NCI-H748 (cell line): ENCODE data around the gene MC3R.
A peak's percentile ranks its signal among the peaks of the same experiment; 100 is the strongest.
"Not testable (repeated sequence)": the region's sequence is repeated elsewhere in the genome, so short reads cannot be mapped to it uniquely, and the experiment has no call there.

Experiments
- DNase-seq: peaks from one replicate; lab custom pipeline; 2025; ENCODE audit not compliant: unreplicated experiment; lab: John Stamatoyannopoulos, UW

MC3R gene

DNA sequence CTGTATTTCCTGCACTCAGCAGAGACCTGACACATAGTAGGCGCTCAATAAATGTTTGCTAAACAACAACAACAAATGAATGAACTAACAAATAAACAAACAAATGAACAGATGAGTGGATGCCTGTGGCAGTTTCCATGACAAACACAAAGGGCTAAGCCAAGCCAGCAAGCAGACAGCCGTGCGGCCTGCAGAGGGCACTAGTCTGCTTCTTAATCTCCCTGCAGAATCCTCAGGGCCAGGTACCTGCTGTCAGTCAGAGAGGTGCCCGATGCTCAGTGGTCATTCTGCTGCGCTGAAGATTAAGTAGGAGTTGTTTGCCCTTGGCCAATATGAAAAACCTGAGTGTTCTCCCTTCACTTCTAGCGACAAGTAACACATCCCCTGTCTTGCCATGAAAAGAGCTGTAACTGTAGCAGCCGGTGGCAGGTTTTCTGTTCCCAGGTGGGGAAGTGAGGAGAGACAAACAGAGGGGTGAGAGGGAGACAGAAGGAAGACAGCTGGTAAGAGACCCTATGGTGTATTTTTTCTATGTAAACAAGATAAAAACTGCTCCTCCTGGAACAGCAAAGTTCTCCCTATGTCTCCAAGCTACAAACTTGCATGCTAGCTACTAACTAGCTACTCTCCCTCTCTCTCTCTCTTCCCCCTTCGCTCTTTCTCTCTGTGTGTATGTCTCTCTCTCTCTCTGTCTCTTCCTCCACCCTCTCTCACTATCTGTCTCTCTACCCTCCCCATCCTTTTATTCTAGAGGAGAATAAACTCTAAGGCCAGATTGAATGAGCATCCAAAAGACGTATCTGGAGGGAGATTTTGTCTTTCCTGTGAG is at the start of gene MC3R:
MC3R (plus strand) TSS at position 779 of the 829 bp plus-strand sequence. CDS start 112 bp downstream, outside the sequence.
- DNase-seq, result peak; percentile 54

DNA sequence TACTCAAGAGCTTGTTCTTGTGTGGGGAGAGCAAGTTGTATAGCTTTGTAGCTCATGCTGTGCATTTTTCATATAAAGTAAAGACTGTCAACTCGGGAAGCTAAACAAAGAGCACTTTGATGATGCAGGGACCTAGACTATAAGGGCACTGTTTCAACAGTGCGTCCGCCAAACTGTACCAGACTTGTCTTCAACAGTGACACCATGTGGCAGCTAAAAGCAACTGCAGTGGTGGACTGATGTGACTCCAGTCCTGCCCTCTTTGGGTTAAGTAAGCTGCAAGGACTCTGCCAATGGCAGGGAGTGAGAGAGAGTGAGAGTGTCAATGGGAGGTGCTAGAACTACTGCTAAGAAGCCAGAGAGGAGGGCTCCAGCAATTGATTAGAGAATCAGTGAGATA is 48.1 kb upstream of the MC3R start:
- no peak for DNase-seq

DNA sequence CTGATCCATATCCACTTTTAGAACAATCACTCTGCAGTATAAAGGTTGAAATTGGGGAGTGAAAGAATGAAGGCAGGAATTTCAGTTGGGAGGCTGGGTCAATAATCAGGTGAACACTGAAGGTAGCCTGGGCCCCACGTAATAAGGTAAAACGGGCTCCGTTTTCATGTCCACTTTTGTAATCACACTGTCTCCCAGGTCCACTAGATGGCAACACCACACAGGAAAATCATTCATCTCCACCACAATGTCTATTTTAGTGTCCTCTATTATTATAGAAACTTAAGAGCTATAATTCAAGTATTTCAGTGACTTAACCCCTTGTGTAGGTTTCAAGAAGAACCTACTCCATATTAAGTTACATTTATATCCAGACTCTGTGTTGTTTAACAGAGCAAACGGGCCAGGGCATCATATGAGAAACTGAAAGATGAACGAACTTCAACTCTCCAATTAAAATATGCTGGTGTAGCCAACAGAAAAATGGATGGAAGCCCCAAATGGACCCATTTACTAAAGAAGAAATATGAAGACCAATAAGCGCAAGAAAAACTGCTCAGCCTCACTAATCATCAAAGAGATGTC is 45.9 kb upstream of the MC3R start:
- DNase-seq, result peak; percentile 2

DNA sequence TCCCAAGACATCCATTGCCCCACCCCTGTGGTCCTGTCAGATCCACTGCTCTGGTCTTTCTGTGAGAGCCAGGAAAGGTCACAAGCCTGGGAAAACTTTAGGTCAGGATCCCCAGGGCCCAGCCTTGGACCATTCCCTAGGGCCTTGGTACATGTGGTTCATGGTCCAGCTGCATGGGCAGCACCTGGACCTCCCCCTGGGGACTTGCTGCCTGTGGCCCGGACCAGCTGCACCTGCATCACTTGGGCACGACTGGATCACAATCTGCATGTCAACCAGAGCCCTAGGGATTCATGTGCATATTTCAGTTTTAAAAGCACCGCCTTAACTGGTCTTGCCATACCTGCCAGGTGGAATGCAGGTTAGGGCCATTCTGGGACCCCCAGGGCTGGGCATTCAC is 44.3 kb upstream of the MC3R start:
- no peak for DNase-seq

- DNase-seq, result no peak
These were observed 43.2 kb upstream of the MC3R start for GRCh38 chr20:56205346-56205745.

DNA sequence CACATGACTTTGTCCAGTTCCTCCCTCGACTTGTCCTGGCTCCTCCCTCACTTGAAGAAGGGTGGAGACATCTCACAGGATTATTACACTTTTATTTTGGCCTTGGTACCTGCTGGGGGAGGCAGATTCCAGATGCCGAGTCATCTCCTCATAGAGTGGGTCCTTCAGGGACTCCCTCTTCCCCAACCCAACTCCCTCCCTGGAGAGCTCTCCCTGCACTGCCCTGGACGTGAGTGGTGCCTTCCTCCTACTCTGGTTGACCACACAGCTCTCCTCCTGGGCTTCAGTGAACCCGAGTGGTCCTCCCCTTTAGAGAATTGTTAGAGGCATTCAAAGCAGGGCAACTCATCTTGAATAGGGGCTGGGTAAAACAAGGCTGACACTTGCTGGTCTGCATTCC is 40.9 kb upstream of the MC3R start:
- no peak for DNase-seq

DNA sequence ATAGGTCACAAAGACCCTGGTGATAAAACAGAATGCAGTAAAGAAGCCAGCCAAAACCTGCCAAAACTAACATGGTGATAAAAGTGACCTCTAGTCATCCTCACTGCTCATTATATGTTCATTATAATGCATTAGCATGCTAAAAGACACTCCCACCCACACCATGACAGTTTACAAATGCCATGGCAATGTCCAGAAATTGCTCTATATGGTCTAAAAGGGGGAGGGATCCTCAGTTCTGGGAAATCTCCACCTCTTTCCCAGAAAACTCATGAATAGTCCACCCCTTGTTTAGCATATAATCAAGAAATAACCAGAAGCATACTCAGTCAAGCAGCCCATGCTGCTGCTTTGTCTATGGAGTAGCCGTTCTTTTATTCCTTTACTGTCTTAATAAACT is 40.4 kb upstream of the MC3R start:
- no peak for DNase-seq

GRCh38 chr20:56211051-56211450 is 37.5 kb upstream of the MC3R start:
- DNase-seq, result no peak

DNA sequence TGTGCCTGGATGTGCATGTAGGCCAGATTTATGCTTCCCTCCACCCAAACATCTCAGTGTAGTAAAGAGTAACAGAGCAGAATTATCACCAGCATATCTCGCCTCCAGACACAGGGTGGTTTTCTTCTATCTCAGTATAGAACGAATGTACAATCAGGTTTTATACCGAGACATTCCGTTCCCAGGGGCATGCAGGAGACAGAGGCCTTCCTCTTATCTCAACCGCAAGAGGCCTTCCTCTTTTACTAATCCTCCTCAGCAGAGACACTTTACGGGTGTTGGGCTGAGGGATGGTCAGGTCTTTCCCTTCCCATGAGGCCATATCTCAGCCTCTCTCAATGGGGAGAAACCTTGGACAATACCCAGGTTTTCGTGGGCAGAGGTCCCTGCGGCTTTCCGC is 36.4 kb upstream of the MC3R start:
- DNase-seq, result no peak

DNA sequence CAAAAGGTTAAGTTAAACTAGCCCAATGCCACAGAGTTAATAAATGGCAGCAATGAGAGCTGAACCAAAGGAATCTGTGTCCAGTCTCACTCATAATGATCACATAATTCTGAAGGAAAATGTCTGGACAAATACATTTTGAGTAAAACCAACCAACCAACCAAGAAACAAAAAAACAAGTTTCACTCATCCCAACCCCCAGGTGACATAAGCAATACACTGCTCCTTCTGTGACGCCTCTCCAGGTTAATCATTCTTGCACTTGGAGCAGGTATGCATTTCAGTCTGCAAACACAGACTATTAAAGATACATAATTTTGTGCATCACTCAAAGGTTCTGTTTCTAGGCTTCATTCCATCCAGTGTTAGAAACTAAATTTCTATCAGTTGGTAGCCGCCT is 35.2 kb upstream of the MC3R start:
- no peak for DNase-seq

GRCh38 chr20:56215115-56215514 is 33.4 kb upstream of the MC3R start:
- DNase-seq, result no peak

DNA sequence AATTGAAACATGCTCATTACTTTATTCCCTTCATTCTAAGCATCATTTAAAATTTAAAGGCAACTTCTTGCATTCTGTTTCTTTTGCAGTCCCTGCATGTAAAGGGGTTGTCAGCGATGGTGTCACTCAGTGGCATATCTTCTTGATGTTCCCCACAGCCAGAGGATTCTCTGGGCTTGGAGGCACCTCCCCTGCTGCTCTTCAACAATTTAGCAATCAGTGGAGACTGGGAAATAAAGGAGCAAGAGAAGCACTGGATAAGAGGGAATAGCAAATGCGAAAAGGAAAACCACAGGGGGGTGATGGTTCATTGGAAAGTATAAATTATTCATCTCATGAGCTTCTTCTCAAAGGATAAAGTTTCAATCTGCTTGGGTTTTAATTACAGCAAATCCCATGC is 30.7 kb upstream of the MC3R start:
- DNase-seq, result no peak

DNA sequence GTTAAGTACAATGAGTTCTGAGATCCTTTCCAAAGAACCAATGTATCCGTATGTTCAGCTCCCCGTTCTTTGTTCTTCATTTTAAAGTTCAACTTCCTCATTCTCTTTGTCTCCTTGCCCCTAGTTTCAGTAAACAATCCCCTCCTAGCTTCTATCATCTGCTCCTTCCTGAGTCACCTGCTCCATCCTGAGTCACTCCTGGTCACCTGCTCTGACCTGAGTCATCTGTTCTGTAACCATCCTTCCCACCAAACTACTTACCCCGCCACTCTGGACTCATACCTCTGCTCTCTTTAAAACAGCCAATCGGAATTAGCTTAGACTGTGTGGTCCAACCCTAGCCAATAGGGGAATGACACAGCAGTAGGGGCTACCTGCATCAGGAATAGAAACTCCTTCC is 27.3 kb upstream of the MC3R start:
- DNase-seq, result not testable (repeated sequence)

GRCh38 chr20:56222201-56222600 is 26.3 kb upstream of the MC3R start:
- no peak for DNase-seq

GRCh38 chr20:56222945-56223344 is 25.6 kb upstream of the MC3R start:
- DNase-seq, result no peak

GRCh38 chr20:56223352-56223751 is 25.2 kb upstream of the MC3R start:
- no peak for DNase-seq

DNA sequence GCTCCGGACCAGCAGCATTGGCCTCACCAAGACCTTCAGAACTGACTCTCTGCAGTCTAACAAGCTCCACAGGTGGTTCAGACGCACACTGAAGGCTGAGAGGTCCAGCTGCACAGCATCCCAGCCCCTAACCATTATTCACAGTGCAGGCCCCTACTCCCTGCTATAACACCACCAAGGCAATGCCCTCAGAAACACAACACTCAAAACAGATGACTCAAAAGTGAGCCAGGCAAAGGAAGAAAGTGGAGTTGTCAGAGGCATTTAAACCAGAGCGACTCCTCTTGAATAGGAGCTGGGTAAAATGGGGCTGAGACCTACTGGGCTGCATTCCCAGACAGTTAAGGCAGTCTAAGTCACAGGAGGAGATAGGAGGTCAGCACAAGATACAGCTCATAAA is 20.5 kb upstream of the MC3R start:
- DNase-seq, result no peak

- DNase-seq, result no peak
These were observed 18.7 kb upstream of the MC3R start for GRCh38 chr20:56229812-56230211.

DNA sequence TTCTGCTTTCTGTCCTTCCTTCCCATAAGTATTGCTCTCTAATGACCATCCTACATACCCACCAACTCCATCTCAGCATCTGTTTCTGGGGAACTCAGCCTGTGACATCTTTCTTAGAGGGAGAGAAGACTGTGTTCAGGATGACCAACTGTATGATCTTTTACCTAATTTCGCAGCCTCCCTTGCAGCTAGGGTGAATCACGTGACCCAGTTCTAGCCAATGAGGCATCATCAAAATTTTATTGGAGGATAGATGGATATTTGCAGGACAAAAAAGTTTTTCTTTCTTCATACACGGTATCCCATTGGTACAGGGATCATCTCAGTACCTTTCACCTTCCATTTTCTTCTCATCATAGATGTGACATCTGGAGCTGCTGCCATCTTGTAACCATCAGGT is 14.4 kb upstream of the MC3R start:
- DNase-seq, result no peak

DNA sequence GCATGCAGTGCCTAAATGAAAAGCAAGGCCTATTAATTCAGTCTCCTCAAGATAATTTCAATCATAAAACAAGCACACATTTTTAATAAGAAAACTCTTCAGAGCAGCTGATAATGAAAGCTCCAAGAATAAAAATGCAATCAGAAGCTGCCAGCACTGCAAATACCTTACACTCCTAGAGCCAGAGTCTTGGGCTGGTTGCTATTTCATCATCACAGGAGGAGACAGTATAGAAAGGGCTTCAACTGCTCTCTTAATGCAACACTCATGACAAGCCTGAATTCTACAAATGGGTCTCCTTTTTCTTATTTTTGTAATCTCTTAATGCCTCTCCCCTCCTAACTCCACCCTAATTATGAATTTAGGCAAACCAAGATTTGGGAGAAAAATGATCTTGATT is 11.2 kb upstream of the MC3R start:
- DNase-seq, result no peak

DNA sequence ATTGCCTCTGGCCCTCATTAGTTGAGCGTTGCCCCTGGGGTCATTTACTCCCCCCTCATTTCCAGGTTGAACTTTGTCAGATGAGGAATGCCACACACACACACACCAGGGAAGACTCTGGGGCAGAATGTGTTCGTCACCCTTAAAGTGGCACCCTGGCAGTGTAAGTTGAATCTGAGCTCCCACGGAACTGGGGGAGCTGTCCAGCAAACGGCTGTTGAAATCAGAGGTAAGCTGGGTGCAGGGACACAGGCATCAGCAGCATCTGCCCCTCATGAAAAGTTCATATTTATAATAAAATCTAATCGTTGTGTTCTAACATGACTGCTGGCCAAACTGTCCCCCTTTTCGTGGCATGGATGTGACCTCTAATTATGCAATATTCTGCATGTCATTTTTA is 4.3 kb upstream of the MC3R start:
- no peak for DNase-seq

GRCh38 chr20:56245761-56246160 is 2.8 kb upstream of the MC3R start:
- DNase-seq, result no peak
